ENCODE data around the gene GRK5.

- no peak for TF ChIP-seq CTCF (IDR thresholded peaks at IDR 0.05)
- no peak for TF ChIP-seq ZFX (IDR thresholded peaks at IDR 0.05; ENCODE audit: borderline replicate concordance)
These were observed 37.9 kb downstream of the GRK5 start for GRCh38 chr10:119245272-119245671.
